Measurements from ENCODE around the gene GLYATL1B. TPM values are rescaled to one million over a fixed set of nuclear protein-coding genes. Genes with fewer than 3 reads are reported as not detected.
"Not testable (repeated sequence)": the region's sequence is repeated elsewhere in the genome, so short reads cannot be mapped to it uniquely, and the experiment has no call there.

The GLYATL1B gene
- total RNA-seq, 2 experiments from 2014 or later: not detected

GRCh38 chr11:59053387-59053786 is 32.7 kb upstream of the GLYATL1B start:
- no peaks in the 10 kb centered on the region for H3K36me3 ChIP-seq (ENCODE audit: insufficient read depth, low read length)
- H3K27ac ChIP-seq (ENCODE audit: low read depth in 1 of 2, low read length in 2 of 2): no peak overlapping the region
- H3K4me1 ChIP-seq (ENCODE audit: insufficient read depth, low read length): peaks cover 6% of the 10 kb centered on the region
- no peak overlapping the region for H3K4me3 Mint-ChIP-seq
- H3K27me3 Mint-ChIP-seq: peaks cover 28% of the 10 kb centered on the region
- H3K27me3 ChIP-seq (ENCODE audit: control insufficient read depth in 1 of 2, insufficient read depth in 2 of 2, low read length in 2 of 2): no peaks in the 10 kb centered on the region
- TF ChIP-seq CTCF (IDR thresholded peaks at IDR 0.05): peak; percentile 78
- H3K9me3 ChIP-seq (ENCODE audit: control insufficient read depth in 1 of 2, insufficient read depth in 1 of 2, low read length in 2 of 2): no peaks in the 10 kb centered on the region
- DNase-seq (peak; percentile 68 to 88 (median 76)), ATAC-seq (ENCODE audit: poor library complexity) (peak; percentile 68)
- POLR2A ChIA-PET: interaction anchor here (0.6 kb wide), 1 partner anchor 10 kb away, joined by 3 read pairs; no protein-coding TSS in a partner anchor
- peaks cover 7% of the 10 kb centered on the region for H3K4me1 Mint-ChIP-seq (ENCODE audit: low read depth)
- CTCF ChIA-PET: interaction anchor here (0.8 to 2.5 kb wide), 4 partner anchors 82 to 105 kb away, joined by 3 to 17 read pairs (median 5); no protein-coding TSS in a partner anchor
- H3K36me3 Mint-ChIP-seq (ENCODE audit: low read depth): no peaks in the 10 kb centered on the region
- intact Hi-C loops (cut with DNase I, micrococcal nuclease): loop anchor here (1.0 to 10.0 kb wide), 4 partner anchors 83 to 399 kb away; no protein-coding TSS in a partner anchor
- no peak overlapping the region for H3K4me3 ChIP-seq (ENCODE audit: low read length)
- no peaks in the 10 kb centered on the region for H3K9me3 Mint-ChIP-seq
- no peak overlapping the region for H3K27ac Mint-ChIP-seq

- TF ChIP-seq CTCF (IDR thresholded peaks at IDR 0.05): peak; percentile 66
- H3K27ac Mint-ChIP-seq; H3K36me3 Mint-ChIP-seq (ENCODE audit: low read depth); H3K4me1 ChIP-seq (ENCODE audit: insufficient read depth, low read length); H3K27ac ChIP-seq (ENCODE audit: low read depth in 1 of 2, low read length in 2 of 2); H3K36me3 ChIP-seq (ENCODE audit: insufficient read depth, low read length); H3K9me3 ChIP-seq (ENCODE audit: control insufficient read depth in 1 of 2, insufficient read depth in 1 of 2, low read length in 2 of 2); H3K9me3 Mint-ChIP-seq; H3K27me3 ChIP-seq (ENCODE audit: control insufficient read depth in 1 of 2, insufficient read depth in 2 of 2, low read length in 2 of 2): not testable (repeated sequence)
- Mint-ChIP-seq H3K4me1 (ENCODE audit: low read depth) (peaks cover 11% of the 10 kb centered on the region), H3K4me3 (peak overlapping the region; percentile 81), H3K27me3 (peaks cover 53% of the 10 kb centered on the region)
- CTCF ChIA-PET: interaction anchor here (0.6 to 1.5 kb wide), 10 partner anchors 13 to 484 kb away, joined by 3 to 12 read pairs (median 4); partner anchors contain the start of genes DTX4 and FAM111A
- POLR2A ChIA-PET: interaction anchor here (1.3 kb wide), 1 partner anchor 77 kb away, joined by 3 read pairs; no protein-coding TSS in a partner anchor
- intact Hi-C loops (cut with DNase I, micrococcal nuclease): loop anchor here in 1 of 2 experiments (5.0 to 10.0 kb wide), 3 partner anchors 44 to 404 kb away; no protein-coding TSS in a partner anchor
- peak overlapping the region; percentile 51 for H3K4me3 ChIP-seq (ENCODE audit: low read length)
- peak; percentile 61 to 87 (median 76) for DNase-seq
- peak; percentile 98 for ATAC-seq (ENCODE audit: poor library complexity)
Observed at GRCh38 chr11:59058120-59059033, 27.7 kb upstream of the GLYATL1B start.

- intact Hi-C loops (cut with DNase I, micrococcal nuclease); H3K36me3 ChIP-seq (ENCODE audit: insufficient read depth, low read length); H3K4me1 ChIP-seq (ENCODE audit: insufficient read depth, low read length); H3K4me3 Mint-ChIP-seq; CTCF ChIA-PET; ATAC-seq (ENCODE audit: poor library complexity); POLR2A ChIA-PET; H3K9me3 ChIP-seq (ENCODE audit: control insufficient read depth in 1 of 2, insufficient read depth in 1 of 2, low read length in 2 of 2); H3K27ac ChIP-seq (ENCODE audit: low read depth in 1 of 2, low read length in 2 of 2); H3K9me3 Mint-ChIP-seq; H3K27ac Mint-ChIP-seq; H3K4me3 ChIP-seq (ENCODE audit: low read length); DNase-seq; H3K27me3 ChIP-seq (ENCODE audit: control insufficient read depth in 1 of 2, insufficient read depth in 2 of 2, low read length in 2 of 2); H3K36me3 Mint-ChIP-seq (ENCODE audit: low read depth): not testable (repeated sequence)
- H3K27me3 Mint-ChIP-seq: peaks cover 67% of the 10 kb centered on the region
- H3K4me1 Mint-ChIP-seq (ENCODE audit: low read depth): peaks cover 11% of the 10 kb centered on the region
Observed at GRCh38 chr11:59060096-59060495, 26.0 kb upstream of the GLYATL1B start.

Measured in CD4-positive, alpha-beta T cell (primary cell).